ENCODE results near the gene PFKFB2.

Gene PFKFB2

DNA sequence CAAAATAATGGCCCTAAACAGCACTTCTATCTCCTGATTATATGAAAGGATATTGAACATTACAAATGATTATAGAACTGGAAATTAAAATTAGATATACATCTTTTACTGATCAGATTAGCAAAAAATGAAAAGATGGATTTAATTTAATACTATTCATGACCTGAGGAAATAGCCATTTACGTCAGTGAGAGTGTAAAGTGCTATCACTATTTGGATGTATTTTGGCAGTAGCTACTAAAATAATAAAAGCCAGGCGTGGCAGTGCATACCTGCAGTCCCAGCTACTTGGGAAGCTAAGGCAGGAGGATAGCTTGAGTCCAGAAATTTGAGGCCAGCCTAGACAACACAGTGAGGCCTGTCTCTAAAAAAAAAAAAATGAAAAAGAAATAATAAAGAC is 40.9 kb downstream of the PFKFB2 start:
- no peak for DNase-seq

DNA sequence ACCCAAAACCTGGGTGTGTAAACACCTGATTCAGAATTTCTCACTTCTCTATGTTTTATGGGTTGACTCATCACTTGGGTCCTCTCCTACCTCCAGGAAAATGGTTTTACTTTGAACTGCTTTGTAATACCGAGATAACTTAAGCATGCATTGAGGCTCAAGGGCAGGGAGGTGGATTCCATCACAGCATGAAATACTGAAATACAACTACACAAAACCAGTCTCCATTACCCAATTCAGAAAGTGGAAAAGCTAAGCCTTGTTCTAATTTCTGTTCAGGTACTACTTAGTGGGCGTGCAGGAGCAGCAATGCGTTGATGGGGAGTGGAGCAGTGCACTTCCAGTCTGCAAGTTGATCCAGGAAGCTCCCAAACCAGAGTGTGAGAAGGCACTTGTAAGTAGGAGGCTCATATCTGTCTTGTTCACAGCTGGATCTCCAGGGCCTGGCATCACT is 44.8 kb downstream of the PFKFB2 start:
- DNase-seq: no peak

DNA sequence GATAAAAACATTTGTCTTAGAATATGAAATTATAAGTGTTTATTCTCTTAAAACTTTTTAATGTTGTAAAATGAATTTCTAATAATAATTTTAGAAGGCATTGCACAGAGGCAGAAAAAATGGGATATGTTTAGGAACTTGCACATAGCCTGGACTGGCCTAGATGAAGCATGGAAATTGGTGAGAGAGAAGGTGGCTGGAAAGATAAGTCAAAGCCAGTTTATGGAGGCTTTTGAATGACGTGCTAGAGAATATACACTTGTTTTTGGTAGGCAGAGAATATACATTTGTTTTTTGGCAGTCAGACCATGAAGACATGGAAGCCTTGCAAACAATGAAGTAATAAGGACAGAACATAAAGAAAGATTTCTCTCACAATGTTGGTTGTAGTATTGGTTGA is 48.6 kb downstream of the PFKFB2 start:
- DNase-seq: no peak

- no peak for DNase-seq
Observed at GRCh38 chr1:207102146-207102545, 49.1 kb downstream of the PFKFB2 start.

DNA sequence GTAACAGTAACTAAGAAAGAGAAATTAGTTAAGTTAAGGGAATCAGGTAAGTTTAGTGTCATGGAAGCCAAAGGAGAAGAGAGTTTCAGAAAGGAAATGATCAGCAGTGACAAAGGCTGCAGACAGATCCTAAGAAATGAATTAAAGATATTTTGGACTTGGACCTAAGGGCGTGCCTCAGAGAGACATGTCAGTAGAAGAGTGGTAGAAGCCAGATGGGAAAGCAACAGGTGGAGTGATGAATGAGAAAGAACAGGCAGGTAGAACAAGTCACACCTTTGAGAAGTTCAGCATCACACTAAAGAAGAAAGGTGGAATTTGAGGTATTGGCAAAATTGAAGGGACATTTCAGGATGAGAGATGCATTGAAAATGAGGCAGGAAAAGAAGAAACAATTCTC is 49.6 kb downstream of the PFKFB2 start:
- DNase-seq: no peak

GRCh38 chr1:207103892-207104373 is 50.9 kb downstream of the PFKFB2 start, which contains the start of gene C4BPA:
C4BPA (plus strand) TSS chr1:207104233; CDS start chr1:207113026, 8,793 bp downstream.
- no peak for DNase-seq

DNA sequence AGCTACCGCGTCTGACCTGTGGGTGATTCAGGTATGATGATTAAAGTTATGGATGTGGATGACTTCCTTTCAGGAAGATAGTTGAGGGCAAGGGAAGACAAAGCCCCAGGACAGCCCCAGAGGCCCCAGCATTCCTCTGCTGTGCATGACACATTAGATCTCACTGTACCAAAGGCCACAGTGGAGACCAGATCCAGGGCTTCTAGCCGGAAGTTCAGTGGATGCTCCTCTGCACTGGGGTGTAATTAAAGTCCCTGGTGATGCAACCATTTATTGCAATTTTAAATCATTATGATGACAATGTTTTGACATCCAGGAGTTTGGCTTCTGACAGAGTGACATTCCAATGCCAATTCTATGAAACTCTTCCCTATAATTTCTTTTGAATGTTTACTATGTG is 55.9 kb downstream of the PFKFB2 start:
- DNase-seq: no peak

DNA sequence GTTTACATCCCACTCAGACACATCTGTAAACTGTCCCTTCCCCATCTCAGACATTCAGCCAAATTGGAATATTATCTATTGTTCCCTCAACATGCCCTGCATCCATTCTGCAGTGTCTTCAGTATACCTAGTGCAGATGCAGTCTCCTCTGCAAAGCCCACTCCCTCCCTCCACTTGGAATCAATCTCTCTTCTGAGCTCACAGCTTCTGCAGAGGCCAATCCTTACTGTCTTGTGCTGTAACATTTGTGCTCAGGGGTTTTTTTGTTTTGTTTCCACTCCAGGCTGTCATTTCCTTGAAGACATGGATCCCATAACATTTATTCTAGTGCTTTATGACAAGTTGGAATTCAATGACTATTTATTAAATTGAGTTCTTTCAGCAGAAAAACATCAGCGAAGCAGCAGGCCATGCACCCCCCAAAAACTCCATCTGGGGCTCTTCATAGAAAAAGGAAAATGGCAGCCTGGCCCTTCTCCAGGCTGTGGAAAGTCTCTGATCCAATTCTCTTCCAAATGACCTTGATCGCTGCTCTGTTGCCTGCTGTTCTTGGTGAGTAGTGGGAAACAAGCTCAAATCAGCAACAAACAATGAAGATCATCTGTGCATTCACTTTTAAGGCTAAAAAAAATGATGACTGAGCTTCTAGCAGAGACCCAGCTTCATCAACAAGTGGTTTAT is 59.7 kb downstream of the PFKFB2 start:
- DNase-seq: no peak

- no peak for DNase-seq
Observed at GRCh38 chr1:207115269-207115668, 62.2 kb downstream of the PFKFB2 start.

GRCh38 chr1:207124389-207124788 is 71.3 kb downstream of the PFKFB2 start:
- no peak for DNase-seq

GRCh38 chr1:207128336-207128921 is 75.4 kb downstream of the PFKFB2 start:
- DNase-seq: no peak

GRCh38 chr1:207129053-207129452 is 76.0 kb downstream of the PFKFB2 start:
- DNase-seq: no peak
